ENCODE data around the gene E2F4.
A peak's percentile ranks its signal among the peaks of the same experiment; 100 is the strongest.

E2F4 gene

GRCh38 chr16:67165121-67166078 is 26.6 kb upstream of the E2F4 start:
- Histone ChIP-seq H3K36me3 (replicated peaks in 1 of 2; ENCODE audit: control insufficient read depth in 2 of 2, insufficient read depth in 2 of 2, low read length in 2 of 2) (no peaks in the 10 kb centered on the region), H3K4me2 (ENCODE audit: insufficient read depth, low read length, poor library complexity, severe bottlenecking) (peak overlapping the region; percentile 40), H3K79me1 (ENCODE audit: low read depth, low read length) (peaks cover 4% of the 10 kb centered on the region), H3K4ac (ENCODE audit: low read length) (no peak overlapping the region), H3K4me3 (ENCODE audit: low read length in 2 of 2) (no peak overlapping the region), H2BK12ac (ENCODE audit: low read length) (no peak overlapping the region), H3K9ac (ENCODE audit: low read depth, low read length, poor library complexity) (peak overlapping the region; percentile 4), H4K8ac (ENCODE audit: low read depth, low read length) (no peak overlapping the region), H3K9me3 (replicated peaks in 1 of 2; ENCODE audit: control insufficient read depth in 2 of 2, insufficient read depth in 1 of 2, low read depth in 1 of 2, low read length in 2 of 2) (peaks cover 0 to 11% of the 10 kb centered on the region in 2 donors), H3K4me1 (ENCODE audit: control insufficient read depth in 2 of 2, insufficient read depth in 1 of 2, low read depth in 1 of 2, low read length in 2 of 2) (peaks cover 19 to 20% of the 10 kb centered on the region in 2 donors), H3K23ac (ENCODE audit: low read depth, low read length, poor library complexity) (peak overlapping the region; percentile 93), H3K14ac (ENCODE audit: low read length) (peak overlapping the region; percentile 31), H3K27me3 (ENCODE audit: control insufficient read depth in 3 of 3, insufficient read depth in 3 of 3, low read depth in 1 of 3, low read length in 3 of 3) (peaks cover 75 to 98% (median 90%) of the 10 kb centered on the region in 3 experiments), H3K18ac (ENCODE audit: low read length) (peak overlapping the region; percentile 38), H2AK5ac (ENCODE audit: low read depth, low read length) (peak overlapping the region; percentile 56), H4K91ac (ENCODE audit: low read depth, low read length, poor library complexity) (no peak overlapping the region), H2AFZ (ENCODE audit: low read length) (peak overlapping the region; percentile 72), H2BK15ac (ENCODE audit: low read length) (no peak overlapping the region), H3K27ac (replicated peaks; ENCODE audit: low read length) (no peak overlapping the region), H2BK5ac (ENCODE audit: low read length) (peak overlapping the region; percentile 11), H2BK120ac (ENCODE audit: low read depth, low read length) (no peak overlapping the region)
- no peak for DNase-seq (ENCODE audit: low spot score)
- no CpG with 5 or more reads among the region's 85 CpGs for WGBS, 2 donors (ENCODE audit: extremely low coverage in 2 of 2, insufficient read length in 2 of 2, insufficient replicate concordance in 1 of 2)

- Histone ChIP-seq H3K23ac (ENCODE audit: low read depth, low read length, poor library complexity) (no peak overlapping the region), H3K27ac (replicated peaks; ENCODE audit: low read length) (no peak overlapping the region), H3K36me3 (replicated peaks in 1 of 2; ENCODE audit: control insufficient read depth in 2 of 2, insufficient read depth in 2 of 2, low read length in 2 of 2) (no peaks in the 10 kb centered on the region), H3K4ac (ENCODE audit: low read length) (no peak overlapping the region), H2AK5ac (ENCODE audit: low read depth, low read length) (peak overlapping the region; percentile 70), H3K4me3 (ENCODE audit: low read length in 2 of 2) (no peak overlapping the region), H2BK5ac (ENCODE audit: low read length) (no peak overlapping the region), H3K79me1 (ENCODE audit: low read depth, low read length) (peaks cover 4% of the 10 kb centered on the region), H3K9ac (ENCODE audit: low read depth, low read length, poor library complexity) (no peak overlapping the region), H2AFZ (ENCODE audit: low read length) (peak overlapping the region; percentile 72), H3K4me2 (ENCODE audit: insufficient read depth, low read length, poor library complexity, severe bottlenecking) (no peak overlapping the region), H3K18ac (ENCODE audit: low read length) (no peak overlapping the region), H4K91ac (ENCODE audit: low read depth, low read length, poor library complexity) (no peak overlapping the region), H3K27me3 (ENCODE audit: control insufficient read depth in 3 of 3, insufficient read depth in 3 of 3, low read depth in 1 of 3, low read length in 3 of 3) (peaks cover 70 to 96% (median 83%) of the 10 kb centered on the region in 3 experiments), H2BK15ac (ENCODE audit: low read length) (no peak overlapping the region), H3K14ac (ENCODE audit: low read length) (no peak overlapping the region), H3K4me1 (ENCODE audit: control insufficient read depth in 2 of 2, insufficient read depth in 1 of 2, low read depth in 1 of 2, low read length in 2 of 2) (peaks cover 21 to 24% of the 10 kb centered on the region in 2 donors), H2BK120ac (ENCODE audit: low read depth, low read length) (no peak overlapping the region), H2BK12ac (ENCODE audit: low read length) (peak overlapping the region; percentile 90), H3K9me3 (replicated peaks in 1 of 2; ENCODE audit: control insufficient read depth in 2 of 2, insufficient read depth in 1 of 2, low read depth in 1 of 2, low read length in 2 of 2) (peaks cover 0 to 8% of the 10 kb centered on the region in 2 donors), H4K8ac (ENCODE audit: low read depth, low read length) (no peak overlapping the region)
- DNase-seq (ENCODE audit: low spot score): no peak
- no CpG with 5 or more reads among the region's 18 CpGs for WGBS, 2 donors (ENCODE audit: extremely low coverage in 2 of 2, insufficient read length in 2 of 2, insufficient replicate concordance in 1 of 2)
Observed at GRCh38 chr16:67166110-67166547, 25.8 kb upstream of the E2F4 start.

- Histone ChIP-seq H3K27me3 (ENCODE audit: control insufficient read depth in 3 of 3, insufficient read depth in 3 of 3, low read depth in 1 of 3, low read length in 3 of 3) (peaks cover 65 to 96% (median 77%) of the 10 kb centered on the region in 3 experiments), H3K18ac (ENCODE audit: low read length) (no peak overlapping the region), H3K27ac (replicated peaks; ENCODE audit: low read length) (no peak overlapping the region), H4K91ac (ENCODE audit: low read depth, low read length, poor library complexity) (no peak overlapping the region), H3K4me1 (ENCODE audit: control insufficient read depth in 2 of 2, insufficient read depth in 1 of 2, low read depth in 1 of 2, low read length in 2 of 2) (peaks cover 21 to 25% of the 10 kb centered on the region in 2 donors), H3K4ac (ENCODE audit: low read length) (no peak overlapping the region), H2BK15ac (ENCODE audit: low read length) (no peak overlapping the region), H2AK5ac (ENCODE audit: low read depth, low read length) (peak overlapping the region; percentile 70), H2BK120ac (ENCODE audit: low read depth, low read length) (no peak overlapping the region), H3K79me1 (ENCODE audit: low read depth, low read length) (peaks cover 4% of the 10 kb centered on the region), H2BK12ac (ENCODE audit: low read length) (no peak overlapping the region), H3K4me2 (ENCODE audit: insufficient read depth, low read length, poor library complexity, severe bottlenecking) (no peak overlapping the region), H3K4me3 (ENCODE audit: low read length in 2 of 2) (no peak overlapping the region), H3K23ac (ENCODE audit: low read depth, low read length, poor library complexity) (peak overlapping the region; percentile 8), H2BK5ac (ENCODE audit: low read length) (no peak overlapping the region), H3K36me3 (replicated peaks in 1 of 2; ENCODE audit: control insufficient read depth in 2 of 2, insufficient read depth in 2 of 2, low read length in 2 of 2) (no peaks in the 10 kb centered on the region), H3K9ac (ENCODE audit: low read depth, low read length, poor library complexity) (no peak overlapping the region), H3K9me3 (replicated peaks in 1 of 2; ENCODE audit: control insufficient read depth in 2 of 2, insufficient read depth in 1 of 2, low read depth in 1 of 2, low read length in 2 of 2) (peaks cover 0 to 5% of the 10 kb centered on the region in 2 donors), H3K14ac (ENCODE audit: low read length) (no peak overlapping the region), H2AFZ (ENCODE audit: low read length) (no peak overlapping the region), H4K8ac (ENCODE audit: low read depth, low read length) (no peak overlapping the region)
- WGBS, 2 donors (ENCODE audit: extremely low coverage in 2 of 2, insufficient read length in 2 of 2, insufficient replicate concordance in 1 of 2): no CpG with 5 or more reads among the region's 5 CpGs
- DNase-seq (ENCODE audit: low spot score): no peak
Observed at GRCh38 chr16:67166598-67167168, 25.3 kb upstream of the E2F4 start.

- Histone ChIP-seq H4K8ac (ENCODE audit: low read depth, low read length) (no peak overlapping the region), H3K36me3 (replicated peaks in 1 of 2; ENCODE audit: control insufficient read depth in 2 of 2, insufficient read depth in 2 of 2, low read length in 2 of 2) (no peaks in the 10 kb centered on the region), H3K9me3 (replicated peaks in 1 of 2; ENCODE audit: control insufficient read depth in 2 of 2, insufficient read depth in 1 of 2, low read depth in 1 of 2, low read length in 2 of 2) (peaks cover 0 to 4% of the 10 kb centered on the region in 2 donors), H3K4ac (ENCODE audit: low read length) (no peak overlapping the region), H4K91ac (ENCODE audit: low read depth, low read length, poor library complexity) (no peak overlapping the region), H3K79me1 (ENCODE audit: low read depth, low read length) (peaks cover 4% of the 10 kb centered on the region), H3K23ac (ENCODE audit: low read depth, low read length, poor library complexity) (peak overlapping the region; percentile 55), H2BK120ac (ENCODE audit: low read depth, low read length) (no peak overlapping the region), H3K27me3 (ENCODE audit: control insufficient read depth in 3 of 3, insufficient read depth in 3 of 3, low read depth in 1 of 3, low read length in 3 of 3) (peaks cover 61 to 96% (median 68%) of the 10 kb centered on the region in 3 experiments), H3K9ac (ENCODE audit: low read depth, low read length, poor library complexity) (peak overlapping the region; percentile 21), H3K4me1 (ENCODE audit: control insufficient read depth in 2 of 2, insufficient read depth in 1 of 2, low read depth in 1 of 2, low read length in 2 of 2) (peaks cover 21 to 25% of the 10 kb centered on the region in 2 donors), H2BK15ac (ENCODE audit: low read length) (peak overlapping the region; percentile 83), H2AFZ (ENCODE audit: low read length) (no peak overlapping the region), H2AK5ac (ENCODE audit: low read depth, low read length) (peak overlapping the region; percentile 81), H3K18ac (ENCODE audit: low read length) (peak overlapping the region; percentile 48), H3K27ac (replicated peaks; ENCODE audit: low read length) (no peak overlapping the region), H3K4me2 (ENCODE audit: insufficient read depth, low read length, poor library complexity, severe bottlenecking) (no peak overlapping the region), H2BK5ac (ENCODE audit: low read length) (peak overlapping the region; percentile 13), H3K14ac (ENCODE audit: low read length) (no peak overlapping the region), H2BK12ac (ENCODE audit: low read length) (no peak overlapping the region), H3K4me3 (ENCODE audit: low read length in 2 of 2) (no peak overlapping the region)
- no CpG with 5 or more reads among the region's 7 CpGs for WGBS, 2 donors (ENCODE audit: extremely low coverage in 2 of 2, insufficient read length in 2 of 2, insufficient replicate concordance in 1 of 2)
- no peak for DNase-seq (ENCODE audit: low spot score)
Observed at GRCh38 chr16:67167588-67167987, 24.4 kb upstream of the E2F4 start.

All from neuronal stem cell (in vitro differentiated cells).